ENCODE measurements around the gene DHCR24.
"Not testable (repeated sequence)": the region's sequence is repeated elsewhere in the genome, so short reads cannot be mapped to it uniquely, and the experiment has no call there.

DHCR24 gene, protein sequence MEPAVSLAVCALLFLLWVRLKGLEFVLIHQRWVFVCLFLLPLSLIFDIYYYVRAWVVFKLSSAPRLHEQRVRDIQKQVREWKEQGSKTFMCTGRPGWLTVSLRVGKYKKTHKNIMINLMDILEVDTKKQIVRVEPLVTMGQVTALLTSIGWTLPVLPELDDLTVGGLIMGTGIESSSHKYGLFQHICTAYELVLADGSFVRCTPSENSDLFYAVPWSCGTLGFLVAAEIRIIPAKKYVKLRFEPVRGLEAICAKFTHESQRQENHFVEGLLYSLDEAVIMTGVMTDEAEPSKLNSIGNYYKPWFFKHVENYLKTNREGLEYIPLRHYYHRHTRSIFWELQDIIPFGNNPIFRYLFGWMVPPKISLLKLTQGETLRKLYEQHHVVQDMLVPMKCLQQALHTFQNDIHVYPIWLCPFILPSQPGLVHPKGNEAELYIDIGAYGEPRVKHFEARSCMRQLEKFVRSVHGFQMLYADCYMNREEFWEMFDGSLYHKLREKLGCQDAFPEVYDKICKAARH

DNA sequence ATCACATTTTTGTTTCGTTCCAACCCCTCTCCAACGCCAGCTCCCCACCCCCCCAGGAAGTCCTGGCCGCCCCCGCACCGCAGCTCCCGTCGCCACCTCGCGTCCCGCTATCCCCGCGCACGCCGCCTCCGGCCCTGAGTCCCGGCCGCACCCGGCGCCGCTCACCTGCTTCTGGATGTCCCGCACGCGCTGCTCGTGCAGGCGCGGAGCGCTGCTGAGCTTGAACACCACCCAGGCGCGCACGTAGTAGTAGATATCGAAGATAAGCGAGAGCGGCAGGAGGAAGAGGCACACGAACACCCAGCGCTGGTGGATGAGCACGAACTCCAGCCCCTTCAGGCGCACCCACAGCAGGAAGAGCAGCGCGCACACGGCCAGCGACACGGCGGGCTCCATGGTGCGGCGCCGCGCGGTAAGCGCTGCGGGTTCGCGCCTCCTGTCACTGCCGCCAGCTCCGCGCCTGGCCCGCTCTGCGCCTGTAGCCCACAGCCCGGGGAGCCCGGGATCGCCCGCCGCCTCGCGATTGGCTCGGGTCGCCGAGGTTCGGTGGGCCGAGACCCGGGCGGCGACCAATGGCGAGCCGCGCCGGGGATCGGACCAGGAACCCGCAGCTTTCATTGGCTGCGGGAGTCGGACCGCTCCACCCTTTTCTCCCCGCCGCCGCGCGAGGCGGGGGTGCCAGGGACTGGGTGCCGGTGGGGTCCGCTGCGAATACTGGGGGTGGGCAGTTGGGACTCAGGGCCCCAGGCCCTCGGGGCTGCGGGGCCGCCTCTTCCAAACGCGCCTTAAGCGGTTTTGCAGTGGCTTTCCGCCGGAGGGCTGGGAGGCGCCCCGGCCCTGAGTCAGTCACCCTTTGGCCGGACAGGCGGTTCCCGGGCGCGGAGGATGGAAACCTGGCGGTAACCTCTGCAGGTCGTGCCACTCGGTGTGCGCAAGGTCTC, at the start of gene DHCR24:
Gene DHCR24 (minus strand): TSS at position 472 of the 941 bp plus-strand sequence. CDS start 76 bp downstream, at position 396.
- peak; percentile 89 for DNase-seq (ENCODE audit: low spot score)

DNA sequence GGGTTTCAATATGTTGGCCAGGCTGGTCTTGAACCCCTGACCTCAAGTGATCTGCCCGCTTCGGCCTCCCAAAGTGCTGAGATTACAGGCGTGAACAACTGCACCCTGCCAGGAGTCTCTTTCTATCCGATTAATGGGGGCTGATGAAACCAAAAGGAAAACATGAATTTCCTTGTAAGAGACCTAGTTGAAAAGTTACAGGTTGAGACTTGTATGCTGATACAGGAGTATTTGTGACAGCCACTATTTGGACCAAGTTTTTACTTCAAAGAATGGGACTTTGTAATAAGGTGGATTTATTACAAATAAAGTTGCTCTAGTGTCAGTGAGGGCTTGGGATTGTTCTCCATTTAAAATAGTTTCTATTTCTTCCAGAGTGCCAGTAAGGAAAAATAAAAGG, 49.8 kb upstream of the DHCR24 start:
- DNase-seq (ENCODE audit: low spot score): no peak

DNA sequence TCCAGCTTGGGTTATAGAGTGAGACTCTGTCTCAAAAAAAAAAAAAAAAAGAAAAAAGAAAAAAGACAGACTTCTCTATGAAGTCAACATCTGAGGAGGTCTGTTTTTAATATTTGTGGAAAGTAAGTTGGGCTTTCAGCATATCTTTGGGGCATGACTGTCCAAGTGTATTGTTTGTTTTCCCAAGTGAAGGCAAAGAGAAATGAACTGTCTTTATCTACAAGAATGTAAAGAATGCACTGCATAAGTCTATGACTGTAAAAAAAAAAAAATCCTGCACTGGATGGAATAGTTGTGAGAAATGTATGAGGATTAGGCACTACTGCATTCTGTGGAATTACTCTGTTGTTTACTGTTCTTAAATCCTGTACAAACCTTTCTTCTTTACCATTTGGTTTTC, 47.9 kb upstream of the DHCR24 start:
- DNase-seq (ENCODE audit: low spot score): no peak

DNA sequence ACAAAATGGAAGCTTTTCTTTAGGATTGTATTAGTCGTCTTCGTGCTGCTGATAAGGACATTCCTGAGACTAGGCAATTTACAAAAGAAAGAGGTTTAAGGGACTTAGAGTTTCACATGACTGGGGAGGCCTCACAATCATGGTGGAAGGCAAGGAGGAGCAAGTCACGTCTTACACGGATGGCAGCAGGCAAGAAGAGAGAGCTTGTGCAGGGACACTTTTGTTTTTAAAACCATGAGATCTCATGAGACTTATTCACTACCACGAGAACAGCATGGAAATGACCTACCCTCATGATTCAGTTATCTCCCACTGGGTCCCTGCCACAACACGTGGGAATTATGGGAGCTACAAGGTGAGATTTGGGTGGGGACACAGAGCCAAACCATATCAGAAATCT, 47.1 kb upstream of the DHCR24 start:
- DNase-seq (ENCODE audit: low spot score): not testable (repeated sequence)

DNA sequence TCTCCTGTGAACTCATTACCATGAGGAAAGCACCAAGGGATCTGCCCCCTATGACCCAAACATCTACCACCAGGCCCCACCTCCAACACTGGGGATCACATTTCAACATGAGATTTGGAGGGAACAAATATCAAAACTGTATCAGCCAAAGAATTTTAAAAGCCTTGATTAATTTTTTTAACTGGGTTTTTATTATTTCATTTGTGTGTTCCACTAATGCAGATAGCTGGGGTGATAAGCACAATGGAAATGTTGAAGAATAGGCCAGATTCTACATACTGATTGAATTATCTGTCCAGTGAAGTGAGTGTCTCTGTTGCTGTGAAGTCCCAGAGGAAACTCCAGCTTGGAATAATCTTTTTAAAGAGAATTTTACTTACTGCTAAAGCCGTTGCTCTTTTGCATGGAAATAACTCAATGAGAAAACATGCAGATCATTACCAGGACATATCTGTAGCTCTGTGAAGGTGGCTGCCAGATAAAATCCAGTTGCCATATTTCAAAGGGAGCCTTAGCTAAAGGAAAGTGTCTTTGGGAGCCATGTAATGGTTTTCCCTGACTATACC, 44.4 kb upstream of the DHCR24 start:
- no peak for DNase-seq (ENCODE audit: low spot score)

DNA sequence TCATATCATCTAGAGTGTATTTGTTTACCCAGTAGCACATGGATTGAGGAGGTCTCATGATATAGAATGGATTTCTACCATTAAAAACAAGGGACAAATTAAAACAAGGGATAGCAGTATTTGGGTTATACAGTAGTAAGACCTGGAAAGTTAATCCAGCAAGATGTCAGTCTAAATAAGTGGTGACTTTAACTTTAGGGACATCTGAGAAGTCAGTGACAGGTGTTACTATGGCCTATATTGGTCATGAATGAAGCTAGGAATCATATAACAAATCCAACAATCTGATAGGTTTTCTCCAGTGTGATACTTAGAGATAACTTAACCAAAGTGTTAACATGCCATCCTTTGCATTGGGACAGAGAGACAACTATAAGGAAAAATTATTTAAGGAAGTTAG, 42.7 kb upstream of the DHCR24 start:
- DNase-seq (ENCODE audit: low spot score): no peak

DNA sequence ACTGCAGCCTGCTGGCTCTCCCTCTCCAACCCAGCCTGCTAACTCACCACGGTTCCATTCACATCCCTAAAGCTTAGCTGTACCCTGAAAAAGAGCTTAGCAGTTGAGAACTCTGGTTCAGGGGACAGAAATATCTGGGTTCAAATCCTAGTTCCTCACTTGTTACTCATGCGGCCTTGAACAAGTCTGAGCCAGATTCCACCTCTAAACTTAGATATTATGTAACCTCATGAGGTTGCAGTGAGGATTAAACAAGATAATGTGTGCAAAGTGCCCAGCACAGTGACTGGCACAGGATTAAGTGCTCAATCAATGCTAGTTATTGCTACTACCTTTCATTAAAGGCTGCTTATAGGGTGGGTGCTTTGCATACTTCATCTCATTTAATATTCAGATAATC, 41.3 kb upstream of the DHCR24 start:
- no peak for DNase-seq (ENCODE audit: low spot score)

DNA sequence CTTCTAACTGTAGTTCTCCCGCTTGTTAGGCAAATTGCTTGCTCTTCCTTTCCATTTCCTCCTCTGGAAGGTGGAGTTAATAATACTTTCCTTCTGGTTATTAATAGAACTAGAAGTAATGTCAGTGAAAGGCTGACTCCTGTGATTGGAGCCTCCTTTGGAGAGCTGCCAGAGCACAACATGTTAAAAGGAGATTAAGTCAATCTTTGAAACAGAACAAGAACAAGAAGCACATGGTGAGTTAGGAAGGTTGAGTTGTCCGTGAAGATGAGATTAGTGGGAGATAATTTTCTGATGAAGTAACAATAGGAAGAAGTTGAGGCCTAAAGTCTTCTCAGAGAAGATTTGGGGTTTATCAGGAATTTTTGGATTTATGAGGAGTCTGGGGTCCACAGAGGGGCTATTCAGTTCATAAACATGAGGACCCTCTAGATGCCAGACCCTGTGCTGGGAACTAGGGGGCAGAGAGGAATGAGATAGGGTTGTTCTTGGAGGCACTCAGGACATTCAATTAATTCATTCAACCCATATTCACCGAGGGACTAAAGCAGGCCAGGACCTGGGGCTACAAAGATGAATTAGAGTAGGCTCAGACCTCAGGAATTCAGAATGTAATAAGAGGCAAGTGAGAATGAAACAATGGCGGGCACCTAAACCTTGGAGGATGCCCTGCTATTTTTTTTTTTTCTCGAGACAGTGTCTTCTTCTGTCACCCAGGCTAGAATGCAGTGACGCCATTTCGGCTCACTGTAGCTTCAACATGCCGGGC, 40.7 kb upstream of the DHCR24 start:
- DNase-seq (ENCODE audit: low spot score): no peak

DNA sequence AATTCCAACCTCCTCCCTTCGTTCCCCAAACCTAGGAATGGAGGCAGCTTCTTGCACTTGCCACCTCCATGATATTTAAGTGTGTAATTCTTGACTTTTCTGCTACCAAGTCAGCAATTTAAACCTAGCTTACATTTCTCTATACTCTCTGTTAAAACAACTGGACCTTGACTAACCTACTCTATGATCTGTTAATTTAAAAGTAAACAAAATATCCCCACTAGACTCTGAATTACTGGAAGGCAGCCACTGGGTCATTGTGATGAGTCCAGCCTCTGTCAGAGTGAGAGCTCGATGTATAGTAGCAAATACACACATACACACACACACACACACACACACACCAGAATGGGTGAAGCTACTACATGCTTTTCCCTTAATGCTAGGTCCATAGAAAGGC, 40.0 kb upstream of the DHCR24 start:
- DNase-seq (ENCODE audit: low spot score): no peak

DNA sequence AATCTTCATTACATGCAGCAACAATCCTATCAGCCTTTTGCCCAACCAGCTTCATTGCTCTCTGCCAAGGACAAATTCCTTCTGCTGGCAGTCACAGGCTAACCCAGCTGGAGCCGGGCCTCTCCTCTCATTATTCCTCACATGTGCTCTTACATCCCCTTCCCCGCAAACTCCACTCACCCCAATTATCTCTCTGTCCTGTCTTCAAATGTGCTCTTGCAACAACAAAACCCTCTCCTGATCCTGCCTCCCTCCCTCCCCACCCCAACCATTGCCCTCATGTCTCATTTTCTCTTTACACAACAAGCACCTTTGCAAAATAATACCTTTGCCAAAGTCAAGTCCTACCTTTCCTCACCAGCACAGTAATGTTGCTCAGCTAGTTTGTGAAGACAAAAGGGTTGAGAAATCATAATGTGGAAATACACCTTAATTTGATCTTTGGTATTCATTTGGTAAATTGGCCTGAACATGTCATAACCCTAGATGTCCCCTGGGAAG, 36.0 kb upstream of the DHCR24 start:
- DNase-seq (ENCODE audit: low spot score): no peak

DNA sequence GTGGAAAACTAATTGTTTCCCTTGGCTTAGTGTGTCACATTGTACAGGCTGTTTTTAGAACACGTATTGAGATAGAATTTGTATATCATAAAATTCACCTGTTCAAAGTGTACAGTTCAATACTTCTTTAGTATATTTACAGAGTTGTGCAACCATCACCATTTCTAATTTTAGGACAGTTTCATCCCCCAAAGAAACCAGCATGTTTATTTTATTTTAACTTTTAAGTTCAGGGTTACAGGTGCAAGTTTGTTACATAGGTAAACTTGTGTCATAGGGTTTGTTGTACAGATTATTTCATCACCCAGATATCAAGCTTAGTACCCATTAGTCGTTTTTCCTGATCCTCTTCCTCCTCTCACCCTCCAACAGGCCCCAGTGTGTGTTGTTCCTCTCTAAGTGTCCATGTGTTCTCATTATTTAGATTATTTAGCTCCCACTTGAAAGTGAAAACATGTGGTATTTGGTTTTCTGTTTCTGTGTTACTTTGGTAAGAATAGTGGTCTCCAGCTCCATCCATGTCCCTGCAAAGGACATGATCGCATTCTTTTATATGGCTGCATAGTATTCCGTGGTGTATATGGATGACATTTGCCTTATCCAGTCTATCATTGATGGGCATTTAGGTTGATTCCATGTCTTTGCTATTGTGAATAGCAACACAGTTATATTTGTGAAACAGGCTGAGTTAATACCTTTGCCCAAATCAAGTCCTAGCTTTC, 35.2 kb upstream of the DHCR24 start:
- no peak for DNase-seq (ENCODE audit: low spot score)

DNA sequence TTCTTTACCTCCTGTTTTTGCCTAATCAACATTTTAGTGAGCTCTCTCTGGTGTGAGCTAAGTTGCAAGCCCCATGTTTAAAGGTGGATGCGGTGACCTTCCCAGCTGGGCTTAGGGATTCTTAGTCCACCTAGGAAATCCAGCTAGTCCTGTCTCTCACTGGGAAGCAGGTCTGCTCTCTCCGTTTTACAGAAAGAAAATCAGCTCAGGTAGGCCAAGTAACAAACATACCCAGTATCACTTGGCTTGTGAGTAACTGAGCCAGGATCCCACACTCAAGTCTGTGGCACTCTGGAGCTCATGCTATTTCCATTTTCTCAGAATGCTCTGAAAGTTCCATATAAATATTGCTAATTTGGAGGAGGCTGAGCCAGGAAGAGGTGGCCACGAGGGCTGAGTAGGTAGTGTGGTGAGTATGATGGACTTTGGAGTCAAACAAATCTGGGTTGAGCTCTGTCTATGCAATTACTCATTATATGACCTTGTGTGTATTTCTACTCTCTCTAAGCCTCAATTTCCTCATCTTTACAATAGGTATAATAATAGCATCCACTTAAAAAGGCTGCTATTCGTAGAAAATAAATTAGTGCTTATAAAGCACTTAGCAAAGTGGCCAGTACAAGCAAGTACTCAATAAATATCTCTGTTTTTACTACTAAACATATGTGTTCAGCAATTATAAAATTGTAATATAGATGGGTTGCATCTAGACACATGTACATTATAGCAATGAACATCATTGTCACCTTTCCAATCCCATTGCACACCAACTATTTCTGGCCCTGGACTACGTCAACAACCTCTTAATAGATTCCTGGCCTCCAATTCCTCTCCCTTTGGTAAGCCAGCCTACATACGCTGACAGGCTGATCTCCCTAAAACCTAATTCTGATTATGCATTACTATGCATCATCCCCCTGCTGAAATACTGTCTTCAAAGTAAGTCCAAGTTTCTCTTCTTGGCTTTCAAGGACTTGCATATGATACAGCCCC, 32.7 kb upstream of the DHCR24 start:
- DNase-seq (ENCODE audit: low spot score): peak; percentile 27

DNA sequence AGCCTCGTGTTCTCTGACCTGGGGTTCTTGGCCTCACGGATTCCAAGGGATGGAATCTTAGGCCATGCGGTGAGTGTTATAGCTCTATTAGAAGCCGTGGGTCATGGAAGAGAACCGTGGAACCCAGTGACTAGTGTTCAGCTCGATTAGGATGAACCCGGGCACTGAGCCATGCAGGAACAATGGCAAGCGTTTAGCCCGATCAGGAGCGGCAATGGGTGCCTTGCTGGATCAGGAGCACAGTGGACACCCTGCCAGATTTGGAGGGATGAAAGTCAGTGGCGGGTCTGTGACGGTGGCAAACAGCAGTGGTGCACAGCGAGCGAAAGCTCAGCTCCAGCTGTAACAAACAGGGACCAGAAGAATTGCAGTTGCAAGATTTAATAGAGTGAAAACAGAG, 24.1 kb upstream of the DHCR24 start:
- not testable (repeated sequence) for DNase-seq (ENCODE audit: low spot score)

DNA sequence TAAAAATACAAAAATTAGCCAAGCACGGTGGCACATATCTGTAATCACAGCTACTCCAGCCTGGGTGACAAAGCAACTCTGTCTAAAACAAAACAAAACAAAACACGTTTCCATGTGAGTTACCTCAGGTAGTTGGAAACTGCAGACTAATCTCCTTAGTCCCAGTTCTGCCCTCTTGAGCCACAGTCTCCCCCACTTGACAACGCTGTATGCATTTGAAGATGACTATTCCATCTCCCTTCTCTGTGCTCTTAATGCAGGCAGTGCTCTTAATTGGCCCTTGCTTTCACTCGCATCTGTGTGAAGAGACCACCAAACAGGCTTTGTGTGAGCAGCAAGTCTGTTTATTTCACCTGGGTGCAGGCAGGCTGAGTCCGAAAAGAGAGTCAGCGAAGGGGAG, 19.6 kb upstream of the DHCR24 start:
- DNase-seq (ENCODE audit: low spot score): no peak

DNA sequence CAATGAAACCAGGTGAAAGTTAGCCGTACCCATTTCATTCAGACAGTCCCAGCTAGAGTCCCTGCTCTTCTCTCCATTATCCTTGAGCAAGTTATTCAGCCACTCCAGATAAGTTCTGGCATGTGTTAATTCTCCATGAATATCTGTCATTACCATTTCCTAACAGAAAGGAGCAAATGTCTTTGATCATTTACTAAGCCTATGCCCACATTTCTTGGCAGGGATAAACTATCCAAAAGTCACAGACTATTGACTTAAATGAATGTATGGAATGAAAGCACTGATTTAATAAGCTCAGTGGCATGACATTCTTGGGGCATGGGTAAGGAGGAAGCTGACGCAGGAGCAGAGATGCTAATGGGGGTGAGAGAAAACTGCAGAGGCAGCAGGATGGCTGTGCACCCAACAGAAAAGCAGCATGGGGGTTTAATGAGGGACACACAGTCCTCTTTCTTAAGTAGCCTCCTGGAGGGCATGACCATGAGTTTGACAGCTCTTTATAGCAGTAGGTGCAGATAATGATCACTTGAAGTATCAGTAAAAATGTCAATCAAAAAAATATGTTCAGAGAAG, 17.6 kb upstream of the DHCR24 start:
- DNase-seq (ENCODE audit: low spot score): no peak

DNA sequence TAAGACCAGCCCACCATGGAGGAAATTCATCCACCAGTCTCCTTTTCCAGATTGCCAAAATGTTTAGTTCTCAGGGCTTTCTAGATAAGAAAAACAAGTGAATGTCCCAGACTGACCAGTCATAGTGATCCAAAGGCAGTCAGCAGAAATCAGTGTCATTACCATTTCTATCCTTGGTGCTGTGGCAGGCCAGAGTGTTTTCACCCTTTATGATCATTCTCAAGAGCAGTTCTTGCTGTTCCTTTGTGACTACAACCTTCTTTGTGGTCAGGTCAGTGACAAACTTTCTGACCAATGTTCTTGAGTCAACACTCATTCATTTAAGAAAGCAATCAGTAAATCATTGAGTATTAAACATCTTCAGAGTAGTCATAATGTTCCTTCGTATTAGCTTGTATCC, 7.3 kb upstream of the DHCR24 start:
- DNase-seq (ENCODE audit: low spot score): no peak

DNA sequence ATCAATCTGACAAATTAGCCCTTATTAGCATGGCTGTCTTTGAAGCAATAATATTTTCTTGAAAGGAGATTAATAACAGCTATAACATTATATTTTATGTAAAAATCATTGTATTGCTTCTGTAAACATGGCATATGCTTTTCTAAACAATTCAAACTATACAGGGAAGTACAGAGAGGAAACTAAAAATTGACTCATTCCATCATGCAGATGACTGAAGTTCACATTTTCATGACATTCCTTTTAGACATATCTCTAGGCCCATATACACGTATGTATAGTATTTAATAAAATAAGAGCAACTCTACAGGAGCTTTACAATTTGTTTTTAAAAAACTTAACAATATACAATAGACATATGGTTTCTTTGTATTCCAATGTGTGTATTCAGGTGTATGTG, 5.6 kb upstream of the DHCR24 start:
- DNase-seq (ENCODE audit: low spot score): no peak

DNA sequence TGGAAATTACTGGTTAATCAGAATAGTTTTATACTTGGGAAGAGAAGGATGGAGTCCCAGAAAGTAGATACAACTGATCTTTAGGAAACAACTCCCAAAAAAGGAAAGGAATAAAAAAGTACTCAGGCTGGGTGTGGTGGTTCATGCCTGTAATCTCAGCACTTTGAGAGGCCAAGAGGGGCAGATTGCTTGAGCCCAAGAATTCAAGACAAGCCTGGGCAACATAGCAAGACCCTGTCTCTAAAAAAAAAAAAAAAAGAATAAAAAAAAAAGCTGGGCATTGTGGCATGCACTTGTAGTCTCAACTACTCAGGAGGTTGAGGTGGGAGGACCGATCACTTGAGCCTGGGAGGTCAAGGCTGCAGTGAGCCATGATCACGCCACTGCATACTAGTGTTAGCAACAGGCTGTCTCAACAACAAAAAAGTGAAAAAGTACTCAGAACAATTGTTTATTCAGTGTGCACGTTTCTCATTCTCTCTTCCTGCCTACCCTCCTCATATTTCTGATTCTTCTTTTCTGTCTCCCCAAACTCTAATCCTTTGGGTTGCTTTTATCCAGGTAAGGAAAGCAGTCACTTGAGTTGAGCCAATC, 2.2 kb upstream of the DHCR24 start:
- DNase-seq (ENCODE audit: low spot score): no peak
